Measurements from ENCODE around the gene POLR2J.

The POLR2J gene

DNA sequence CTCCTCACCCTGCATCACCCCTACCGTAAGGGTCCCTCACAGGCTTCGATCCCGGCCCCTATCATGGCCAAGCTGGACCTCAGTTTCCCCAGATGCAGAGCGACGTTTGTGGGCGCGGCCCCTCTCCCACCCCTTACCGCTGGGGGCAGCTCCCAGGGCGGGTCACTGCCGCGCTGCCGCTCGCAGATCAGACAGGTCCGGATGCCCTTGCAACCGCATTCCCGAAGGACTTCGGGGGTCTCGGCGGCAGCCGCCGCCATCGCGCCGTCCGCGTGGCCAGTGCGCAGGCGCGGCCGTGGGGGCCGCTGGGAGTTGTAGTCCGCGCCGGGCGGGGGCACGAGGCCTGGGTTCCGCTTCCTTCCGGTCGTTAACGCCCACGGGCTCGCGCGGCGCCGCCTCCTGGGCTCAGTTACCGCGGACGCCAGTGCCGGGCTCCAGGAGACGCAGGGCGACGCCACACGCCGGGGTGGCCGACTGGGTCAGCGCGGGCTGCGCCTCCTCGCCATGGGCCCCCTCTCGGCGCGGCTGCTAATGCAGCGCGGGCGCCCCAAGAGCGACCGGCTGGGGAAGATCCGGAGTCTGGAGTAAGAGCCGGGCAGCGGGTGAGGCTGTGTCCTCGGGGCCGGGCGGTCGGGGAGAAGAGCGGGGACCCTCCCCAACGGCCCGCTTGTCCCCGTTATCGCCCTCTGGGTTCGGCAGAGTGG lies 14.0 kb downstream of the POLR2J start, which contains the start of the genes ALKBH4 and LRWD1:
TSS of gene ALKBH4 (minus strand) at position 287 of the 704 bp plus-strand sequence. CDS start at position 260, 27 bp downstream.
TSS of gene LRWD1 (plus strand) at position 408 of the 704 bp plus-strand sequence. CDS start at position 505, 97 bp downstream.
- Histone ChIP-seq H3K9me3 (ENCODE audit: severe bottlenecking) (no peaks in the 10 kb centered on the region), H3K27ac (peak within 1 kb of the TSS; percentile 79), H3K36me3 (peaks cover 23% of the 10 kb centered on the region), H3K27me3 (ENCODE audit: insufficient read depth, low read depth, severe bottlenecking) (no peaks in the 10 kb centered on the region), H3K4me3 (ENCODE audit: low read depth, low read length) (peak within 1 kb of the TSS; percentile 91)
- peak; percentile 94 for DNase-seq
- TF ChIP-seq, protein P1, sequence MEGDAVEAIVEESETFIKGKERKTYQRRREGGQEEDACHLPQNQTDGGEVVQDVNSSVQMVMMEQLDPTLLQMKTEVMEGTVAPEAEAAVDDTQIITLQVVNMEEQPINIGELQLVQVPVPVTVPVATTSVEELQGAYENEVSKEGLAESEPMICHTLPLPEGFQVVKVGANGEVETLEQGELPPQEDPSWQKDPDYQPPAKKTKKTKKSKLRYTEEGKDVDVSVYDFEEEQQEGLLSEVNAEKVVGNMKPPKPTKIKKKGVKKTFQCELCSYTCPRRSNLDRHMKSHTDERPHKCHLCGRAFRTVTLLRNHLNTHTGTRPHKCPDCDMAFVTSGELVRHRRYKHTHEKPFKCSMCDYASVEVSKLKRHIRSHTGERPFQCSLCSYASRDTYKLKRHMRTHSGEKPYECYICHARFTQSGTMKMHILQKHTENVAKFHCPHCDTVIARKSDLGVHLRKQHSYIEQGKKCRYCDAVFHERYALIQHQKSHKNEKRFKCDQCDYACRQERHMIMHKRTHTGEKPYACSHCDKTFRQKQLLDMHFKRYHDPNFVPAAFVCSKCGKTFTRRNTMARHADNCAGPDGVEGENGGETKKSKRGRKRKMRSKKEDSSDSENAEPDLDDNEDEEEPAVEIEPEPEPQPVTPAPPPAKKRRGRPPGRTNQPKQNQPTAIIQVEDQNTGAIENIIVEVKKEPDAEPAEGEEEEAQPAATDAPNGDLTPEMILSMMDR (IDR thresholded peaks at IDR 0.05; ENCODE audit: low read depth, low read length), result peak; percentile 29; the same call in 1 of the 2 replicates

DNA sequence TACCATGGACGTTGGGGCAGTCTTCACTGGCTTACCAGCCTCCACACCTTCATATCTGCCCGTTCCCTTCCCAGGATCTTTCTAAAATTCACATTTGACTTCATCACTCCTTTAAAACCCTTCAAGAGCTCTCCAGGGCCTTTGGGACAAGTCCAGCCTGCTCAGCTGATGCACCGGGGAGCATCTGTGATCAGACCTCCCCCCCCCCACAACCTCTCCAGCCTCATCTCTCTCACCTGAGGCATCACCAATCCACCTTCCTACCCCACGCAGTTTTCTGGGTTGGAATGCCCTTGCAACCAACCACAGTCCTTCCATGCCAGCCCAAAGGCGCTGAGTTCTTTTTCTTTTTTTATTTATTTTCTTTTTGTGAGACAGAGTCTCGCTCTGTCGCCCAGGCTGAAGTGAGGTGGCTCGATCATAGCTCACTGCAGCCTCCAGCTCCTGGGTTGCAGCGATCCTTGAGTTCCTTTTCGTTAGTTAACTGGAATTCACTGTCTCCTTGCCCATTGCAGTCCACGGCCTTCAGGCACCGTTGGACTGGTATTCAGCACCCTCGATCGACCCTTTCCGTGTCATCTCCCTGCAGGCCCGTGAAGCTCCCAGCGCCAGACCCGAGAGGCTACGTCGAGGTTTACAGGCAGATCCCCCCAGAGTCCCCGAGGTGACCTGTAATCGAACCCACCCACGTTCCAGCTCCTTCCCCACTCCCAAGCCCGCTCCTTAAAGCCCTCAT lies 14.7 kb downstream of the POLR2J start:
- TF ChIP-seq, protein P1 (IDR thresholded peaks at IDR 0.05; ENCODE audit: low read depth, low read length), result no peak
- peak overlapping the region; percentile 79 for H3K27ac ChIP-seq

DNA sequence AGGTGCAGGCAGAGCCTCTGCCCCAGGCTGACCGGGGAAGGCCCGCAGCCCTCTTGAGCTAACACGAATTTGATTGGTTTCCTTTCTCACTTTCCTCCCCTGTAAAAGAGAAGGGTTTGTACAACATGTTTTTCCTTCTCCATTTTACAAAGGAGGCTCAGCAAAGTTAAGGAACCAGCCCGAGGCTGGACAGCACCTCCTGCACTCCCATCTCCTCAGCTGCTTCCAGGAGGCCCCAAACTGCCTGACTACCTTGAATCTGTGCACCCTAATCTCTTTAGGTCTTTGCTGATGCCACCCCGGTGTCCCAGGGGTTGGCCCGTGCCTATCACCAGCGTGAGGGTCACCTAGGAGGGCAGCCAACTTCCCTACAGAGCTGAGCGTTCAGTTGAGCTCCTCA lies 18.3 kb downstream of the POLR2J start:
- no peaks in the 10 kb centered on the region for H3K27me3 ChIP-seq (ENCODE audit: insufficient read depth, low read depth, severe bottlenecking)
- TF ChIP-seq, protein P1 (IDR thresholded peaks at IDR 0.05; ENCODE audit: low read depth, low read length), result no peak
- H3K27ac ChIP-seq, result no peak overlapping the region
- H3K9me3 ChIP-seq (ENCODE audit: severe bottlenecking), result no peaks in the 10 kb centered on the region
- no peak for DNase-seq
- H3K36me3 ChIP-seq, result peaks cover 35% of the 10 kb centered on the region
- H3K4me3 ChIP-seq (ENCODE audit: low read depth, low read length), result no peak overlapping the region

More for the DNA sequence above, 14.7 kb downstream of the POLR2J start:
- no peak for DNase-seq
- peaks cover 26% of the 10 kb centered on the region for H3K36me3 ChIP-seq
- no peaks in the 10 kb centered on the region for H3K9me3 ChIP-seq (ENCODE audit: severe bottlenecking)
- no peaks in the 10 kb centered on the region for H3K27me3 ChIP-seq (ENCODE audit: insufficient read depth, low read depth, severe bottlenecking)
- peak overlapping the region; percentile 91 for H3K4me3 ChIP-seq (ENCODE audit: low read depth, low read length)

DNA sequence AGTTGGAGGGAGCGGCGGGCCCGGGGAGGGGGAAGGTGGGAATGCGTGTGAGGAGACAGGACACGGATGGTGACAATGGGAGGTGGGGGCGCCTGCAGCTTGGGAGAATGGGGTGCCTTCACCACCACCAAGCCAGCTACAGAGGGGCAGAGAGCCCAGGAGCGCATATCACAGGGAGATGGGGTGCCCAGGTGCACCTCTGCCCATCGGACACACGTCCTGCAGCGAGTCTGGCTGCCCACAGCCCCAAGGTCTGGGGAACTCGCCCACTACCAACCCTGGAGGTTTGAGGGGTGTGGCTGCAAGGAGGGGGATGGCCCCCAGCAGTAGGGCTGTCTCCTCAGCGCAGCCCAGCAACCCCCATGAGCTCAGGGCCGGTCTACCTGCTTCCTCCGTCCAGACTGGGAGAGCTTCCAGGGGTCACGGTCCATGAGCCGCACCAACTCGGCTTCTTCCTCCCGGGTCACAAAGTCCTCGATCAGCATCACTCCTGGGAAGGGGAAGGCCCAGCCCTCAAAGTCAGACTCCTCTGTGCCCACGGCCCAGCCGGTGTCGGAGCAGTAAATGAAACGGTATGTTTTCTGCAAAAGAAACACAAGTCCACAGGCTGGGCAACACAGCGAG lies 19.4 kb downstream of the POLR2J start:
- Histone ChIP-seq H3K36me3 (peaks cover 33% of the 10 kb centered on the region), H3K27me3 (ENCODE audit: insufficient read depth, low read depth, severe bottlenecking) (no peaks in the 10 kb centered on the region), H3K27ac (no peak overlapping the region), H3K4me3 (ENCODE audit: low read depth, low read length) (no peak overlapping the region), H3K9me3 (ENCODE audit: severe bottlenecking) (no peaks in the 10 kb centered on the region)
- no peak for DNase-seq
- TF ChIP-seq, protein P1 (IDR thresholded peaks at IDR 0.05; ENCODE audit: low read depth, low read length), result no peak

DNA sequence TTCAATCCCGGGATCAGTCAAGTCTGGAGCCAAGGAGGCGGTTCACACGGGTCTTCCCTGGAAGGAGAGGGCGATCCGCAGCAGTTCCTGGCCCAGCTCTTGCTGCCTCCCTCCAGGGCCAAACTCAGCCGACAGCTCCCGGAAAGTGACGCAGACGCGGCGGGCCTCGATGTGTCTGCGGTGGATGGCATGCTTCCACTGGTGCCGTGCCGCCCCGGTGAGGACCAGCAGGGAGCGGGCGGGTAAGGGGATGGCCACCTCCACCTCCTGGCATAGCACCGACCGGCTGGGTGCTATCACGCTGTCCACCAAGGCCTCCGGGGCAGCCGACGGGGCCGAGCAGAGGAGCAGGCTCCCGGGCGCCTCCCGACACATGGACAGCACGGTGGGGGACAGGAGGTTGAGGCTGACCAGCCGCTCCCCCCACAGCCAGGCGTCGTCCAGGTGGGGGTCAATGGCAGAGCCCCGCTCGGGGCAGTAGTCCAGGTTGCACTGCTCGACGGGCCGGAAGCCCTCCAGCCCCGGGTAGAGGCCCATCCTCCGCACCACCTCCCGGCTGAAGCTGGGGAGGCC lies 21.3 kb downstream of the POLR2J start:
- H3K27me3 ChIP-seq (ENCODE audit: insufficient read depth, low read depth, severe bottlenecking), result no peaks in the 10 kb centered on the region
- no peak overlapping the region for H3K4me3 ChIP-seq (ENCODE audit: low read depth, low read length)
- no peak for DNase-seq
- TF ChIP-seq, protein P1 (IDR thresholded peaks at IDR 0.05; ENCODE audit: low read depth, low read length), result no peak
- H3K36me3 ChIP-seq, result peaks cover 33% of the 10 kb centered on the region
- no peak overlapping the region for H3K27ac ChIP-seq
- H3K9me3 ChIP-seq (ENCODE audit: severe bottlenecking), result no peaks in the 10 kb centered on the region
